HFFc6 (cell line): Measurements from ENCODE around the gene TBCB. TPM values are rescaled to one million over a fixed set of nuclear protein-coding genes. Genes with fewer than 3 reads are reported as not detected.

Experiments
- DNase-seq: peaks from one replicate; pipeline ENCODE4 v3.0.0-alpha.2; 2018
- H3K27ac Mint-ChIP-seq: 2 replicates; pipeline ENCODE4 v1.8.0; 2020; ENCODE audit warnings: mild to moderate bottlenecking, mixed read lengths
- H3K27me3 Mint-ChIP-seq: 2 replicates; pipeline ENCODE4 v1.8.0; 2021; ENCODE audit warnings: mild to moderate bottlenecking, moderate library complexity, mixed read lengths; ENCODE audit not compliant: insufficient read depth
- H3K36me3 Mint-ChIP-seq: 2 replicates; pipeline ENCODE4 v1.8.0; 2021; ENCODE audit warnings: low read depth, mixed read lengths
- H3K4me1 Mint-ChIP-seq: 2 replicates; pipeline ENCODE4 v1.8.0; 2020; ENCODE audit warnings: low read depth, mixed read lengths
- H3K4me3 Mint-ChIP-seq: 2 replicates; pipeline ENCODE4 v1.8.0; 2020; ENCODE audit warnings: mild to moderate bottlenecking, moderate library complexity, mixed read lengths
- H3K9me3 Mint-ChIP-seq: 2 replicates; pipeline ENCODE4 v1.8.0; 2020; ENCODE audit warnings: mild to moderate bottlenecking, mixed read lengths
- CTCF ChIP-seq: fragments of 200-600 bp; sonication (generic); IDR thresholded peaks from 2 replicates; pipeline ENCODE4 v1.5.0; 2021; ENCODE audit warnings: antibody characterized with exemption, mild to moderate bottlenecking
- total RNA-seq, 6 experiments: library from RNA; stranded (reverse); fragmentation: NEBNext Ultra II Directional; extraction: Animal tissue kit (Norgen Biotek cat#: 25700); gene quantifications; 2 replicates in 1 of 6; 3 replicates in 5 of 6; pipeline ENCODE4 v1.2.3, GENCODE V29; 2021

TBCB gene
- total RNA-seq, 6 experiments from 2014 or later = 229 to 266 (median 243) TPM

- Mint-ChIP-seq H3K27ac (peak within 1 kb of the TSS; percentile 97), H3K27me3 (peaks cover 10% of the 10 kb centered on the region), H3K9me3 (peaks cover 5% of the 10 kb centered on the region), H3K4me1 (peaks cover 33% of the 10 kb centered on the region), H3K36me3 (peaks cover 28% of the 10 kb centered on the region), H3K4me3 (peak within 1 kb of the TSS; percentile 98)
- TF ChIP-seq CTCF = no peak; the same call in 1 of the 2 replicates
- DNase-seq = peak; percentile 94
Observed at GRCh38 chr19:36139473-36140303, 24.4 kb downstream of the TBCB start, which contains the start of gene CAPNS1. TSS of gene CAPNS1 (plus strand) at chr19:36140066. CDS start at chr19:36141012, 946 bp downstream.

- Mint-ChIP-seq H3K27ac (peak overlapping the region; percentile 97), H3K27me3 (peaks cover 10% of the 10 kb centered on the region), H3K9me3 (peaks cover 5% of the 10 kb centered on the region), H3K36me3 (peaks cover 32% of the 10 kb centered on the region), H3K4me1 (peaks cover 31% of the 10 kb centered on the region), H3K4me3 (peak overlapping the region; percentile 98)
- no peak for DNase-seq
- no peak for TF ChIP-seq CTCF
Observed at GRCh38 chr19:36140304-36141038, 25.2 kb downstream of the TBCB start.

GRCh38 chr19:36141039-36141927 is 26.0 kb downstream of the TBCB start:
- Mint-ChIP-seq H3K4me1 (peaks cover 23% of the 10 kb centered on the region), H3K27ac (peak overlapping the region; percentile 97), H3K9me3 (peaks cover 5% of the 10 kb centered on the region), H3K4me3 (peak overlapping the region; percentile 98), H3K27me3 (peaks cover 10% of the 10 kb centered on the region), H3K36me3 (peaks cover 36% of the 10 kb centered on the region)
- peak; percentile 72 for DNase-seq
- no peak for TF ChIP-seq CTCF

- peak overlapping the region; percentile 45 for H3K4me3 Mint-ChIP-seq
- peaks cover 9% of the 10 kb centered on the region for H3K27me3 Mint-ChIP-seq
- H3K36me3 Mint-ChIP-seq = peaks cover 44% of the 10 kb centered on the region
- no peak for DNase-seq
- H3K4me1 Mint-ChIP-seq = peaks cover 16% of the 10 kb centered on the region
- peaks cover 5% of the 10 kb centered on the region for H3K9me3 Mint-ChIP-seq
- no peak overlapping the region for H3K27ac Mint-ChIP-seq
- TF ChIP-seq CTCF = no peak
Observed at GRCh38 chr19:36142046-36142445, 26.8 kb downstream of the TBCB start.

GRCh38 chr19:36142496-36142895 is 27.2 kb downstream of the TBCB start:
- Mint-ChIP-seq H3K4me1 (peaks cover 12% of the 10 kb centered on the region), H3K27me3 (peaks cover 7% of the 10 kb centered on the region), H3K27ac (peak overlapping the region; percentile 16; the same call in 1 of the 2 replicates), H3K4me3 (no peak overlapping the region), H3K9me3 (peaks cover 5% of the 10 kb centered on the region), H3K36me3 (peaks cover 46% of the 10 kb centered on the region)
- no peak for DNase-seq
- TF ChIP-seq CTCF = no peak
